ENCODE data around the gene SLC8A2.

- TF ChIP-seq CTCF (IDR thresholded peaks at IDR 0.05) (no peak), ZFX (IDR thresholded peaks at IDR 0.05; ENCODE audit: borderline replicate concordance) (no peak)
Observed at GRCh38 chr19:47381121-47381520, 90.6 kb downstream of the SLC8A2 start.

Measured in 22Rv1 (cell line).